GM12878 (cell line): ENCODE measurements around the gene SLC24A3. TPM values are rescaled to one million over a fixed set of nuclear protein-coding genes. Genes with fewer than 3 reads are reported as not detected.

Experiments used
- ATAC-seq: fragments of 200-7000 bp; cut with Tn5 transposase; 3 replicates; pipeline ENCODE4 v1.9.1; 2020; ENCODE audit warnings: mild to moderate bottlenecking, moderate library complexity
- BruUV-seq: library from RNA; stranded (reverse); fragments of 400-500 nt; replicated peaks from 2 replicates; lab custom pipeline; 2021; lab: Mats Ljungman, UMichigan
- CTCF ChIA-PET: fragments of 300-600 bp; sonication (Branson Sonifier 250); formaldehyde crosslinking; extraction: SDS; loops from one replicate; lab custom pipeline; 2021; ENCODE audit warnings: inconsistent platforms; lab: Yijun Ruan, JAX
- POLR2A ChIA-PET: fragments of 350-600 bp; formaldehyde crosslinking; extraction: SDS; loops from one replicate; lab custom pipeline; 2021; ENCODE audit warnings: inconsistent platforms; lab: Charles Lee
- RAD21 ChIA-PET: fragments of 300-600 bp; sonication (Branson Sonifier 250); formaldehyde crosslinking; loops from one replicate; lab custom pipeline; 2023; ENCODE audit warnings: antibody characterized with exemption; ENCODE audit not compliant: unreplicated experiment; lab: Charles Lee
- SMC1A ChIA-PET: fragments of 300-600 bp; sonication (Branson Sonifier 250); formaldehyde crosslinking; loops from one replicate; lab custom pipeline; 2023; ENCODE audit not compliant: unreplicated experiment, uncharacterized antibody; lab: Charles Lee
- DNase-seq: peaks from one replicate; pipeline ENCODE4 v3.0.0-alpha.2; 2011; ENCODE audit warnings: low read depth, low spot score
- FAIRE-seq: peaks from 3 replicates; lab custom pipeline; 2011; peaks lifted over from hg19 to GRCh38; lab: Jason Lieb, UNC
- H2AFZ ChIP-seq: 2 replicates; pipeline ENCODE4 v1.6.0; 2011; ENCODE audit warnings: low read depth, low read length, control low read depth; ENCODE audit not compliant: control insufficient read depth
- H3K27ac ChIP-seq: 2 replicates; pipeline ENCODE4 v1.5.1; 2011; ENCODE audit warnings: control low read depth; ENCODE audit not compliant: control insufficient read depth, insufficient read depth
- H3K27me3 ChIP-seq, 2 experiments: replicated peaks in 1 of 2; 2 replicates each; pipeline versions ENCODE4 v1.6.0 to v1.6.1; 2011; ENCODE audit warnings: low read length in 1 of 2; ENCODE audit not compliant: control insufficient read depth in 2 of 2, insufficient read depth in 2 of 2
- H3K36me3 ChIP-seq, 2 experiments: 2 replicates each; pipeline ENCODE4 v1.5.1; 2011; ENCODE audit warnings: low read length in 1 of 2; ENCODE audit not compliant: control insufficient read depth in 2 of 2, insufficient read depth in 2 of 2
- H3K4me1 ChIP-seq: 2 replicates; pipeline ENCODE4 v1.6.1; 2011; ENCODE audit warnings: mild to moderate bottlenecking, low read length, moderate library complexity, mixed read lengths; ENCODE audit not compliant: control insufficient read depth, insufficient read depth
- H3K4me2 ChIP-seq: 2 replicates; pipeline ENCODE4 v1.6.0; 2011; ENCODE audit warnings: control low read depth; ENCODE audit not compliant: control insufficient read depth, insufficient read depth
- H3K4me3 ChIP-seq: fragments of 200-600 bp; sonication (generic); 2 replicates; pipeline ENCODE4 v1.5.1; 2016
- H3K79me2 ChIP-seq: 2 replicates; pipeline ENCODE4 v1.6.0; 2011; ENCODE audit warnings: low read length; ENCODE audit not compliant: control insufficient read depth, insufficient read depth
- H3K9ac ChIP-seq: 2 replicates; pipeline ENCODE4 v1.8.0; 2011; ENCODE audit warnings: low read length, control low read depth, mixed read lengths; ENCODE audit not compliant: control insufficient read depth, insufficient read depth
- H3K9me3 ChIP-seq: replicated peaks from 3 replicates; pipeline ENCODE4 v1.5.1; 2011; ENCODE audit warnings: mild to moderate bottlenecking, low read length; ENCODE audit not compliant: control insufficient read depth, insufficient read depth
- H4K20me1 ChIP-seq: 2 replicates; pipeline ENCODE4 v1.6.0; 2011; ENCODE audit not compliant: control insufficient read depth, insufficient read depth
- MEF2A ChIP-seq: IDR thresholded peaks from 2 replicates; pipeline ENCODE4 v1.6.1; 2011; ENCODE audit warnings: low read depth, mild to moderate bottlenecking, low read length, moderate library complexity; ENCODE audit not compliant: insufficient read depth
- RCOR1 ChIP-seq: conservative IDR thresholded peaks from 2 replicates; pipeline ENCODE4 v1.6.1; 2012; ENCODE audit warnings: low read depth, low read length, improper control_type of control experiment
- STAT1 ChIP-seq: fragments of 450-650 bp; conservative IDR thresholded peaks from 2 replicates; pipeline ENCODE4 v1.6.1; 2014; ENCODE audit warnings: antibody characterized with exemption, mild to moderate bottlenecking
- STAT3 ChIP-seq: IDR thresholded peaks from 2 replicates; pipeline ENCODE4 v1.6.1; 2011; ENCODE audit warnings: low read depth, low read length, improper control_type of control experiment
- SUPT20H ChIP-seq: IDR thresholded peaks from 2 replicates; pipeline ENCODE4 v1.6.1; 2011; ENCODE audit warnings: low read depth, mild to moderate bottlenecking, low read length, moderate library complexity, borderline replicate concordance; ENCODE audit not compliant: control insufficient read depth
- SUZ12 ChIP-seq: fragments of 200-600 bp; sonication (generic); IDR thresholded peaks from one replicate; pipeline ENCODE4 v1.6.1; 2018; ENCODE audit warnings: antibody characterized with exemption, mild to moderate bottlenecking; ENCODE audit not compliant: unreplicated experiment
- TBL1XR1 ChIP-seq: IDR thresholded peaks from 2 replicates; pipeline ENCODE4 v1.6.1; 2012; ENCODE audit warnings: low read depth, low read length, improper control_type of control experiment
- YY1 ChIP-seq: IDR thresholded peaks from 2 replicates; pipeline ENCODE4 v1.6.1; 2011; ENCODE audit warnings: low read depth, mild to moderate bottlenecking, low read length
- WGBS: methylation state at CpG from one replicate; pipeline ENCODE4 v1.1.6; 2016; ENCODE audit warnings: low lambda C conversion rate; ENCODE audit not compliant: insufficient replicate concordance, insufficient coverage; ENCODE audit errors: missing lambda C conversion rate; 5-methylcytosine and 5-hydroxymethylcytosine counted together
- in situ Hi-C: fragments of 300-500 bp; cut with MboI; formaldehyde crosslinking; loops from 9 replicates; pipeline ENCODE4 v1.14.3; 2018; ENCODE audit warnings: mixed read lengths
- intact Hi-C: fragments of 100-400 bp; cut with micrococcal nuclease; formaldehyde crosslinking; loops from one replicate; pipeline ENCODE4 v1.14.2; 2022; ENCODE audit not compliant: unreplicated experiment
- polyA plus RNA-seq, 11 experiments: library from polyadenylated mRNA; depleted of rRNA in 4 of 11; unstranded in 6 of 11; stranded (reverse) in 5 of 11; fragments of >200 nt; fragmentation: Nextera tagmentation in 4 of 11; fragmentation: Illumina TruSeq in 1 of 11; extraction: Ambion mirVana in 4 of 11; extraction: Trizol in 1 of 11; gene quantifications; 1 replicate in 1 of 11; 2 replicates in 10 of 11; pipeline versions ENCODE4 v1.2.1 to v1.2.3, GENCODE V29; 2011 to 2016; ENCODE audit warnings: inconsistent platforms in 2 of 11, missing spikeins in 2 of 11, low read depth in 1 of 11
- total RNA-seq, 4 experiments: library from RNA; depleted of rRNA in 3 of 4; stranded (reverse); fragments of >200 nt in 3 of 4; fragmentation: Illumina TruSeq in 1 of 4; extraction: Trizol in 1 of 4; gene quantifications; 2 replicates each; pipeline versions ENCODE4 v1.2.1 to v1.2.3, GENCODE V29; 2013 to 2021
- TF ChIP-seq, protein P1 (sequence below): fragments of 450-650 bp; formaldehyde crosslinking; IDR thresholded peaks from 2 replicates; pipeline ENCODE4 v1.4.0; 2022; ENCODE audit warnings: mild to moderate bottlenecking, moderate library complexity
- TF ChIP-seq, protein P2 (sequence below): fragments of 450-650 bp; IDR thresholded peaks from 2 replicates; pipeline ENCODE4 v1.6.1; 2017; ENCODE audit warnings: mild to moderate bottlenecking, low read depth, inconsistent platforms; ENCODE audit not compliant: poor library complexity, severe bottlenecking
- TF ChIP-seq, protein P3 (sequence below): fragments of 450-650 bp; formaldehyde crosslinking; IDR thresholded peaks from 2 replicates; pipeline ENCODE4 v1.4.0; 2020; ENCODE audit warnings: mild to moderate bottlenecking, moderate library complexity
- TF ChIP-seq, protein P4 (sequence below): IDR thresholded peaks from 2 replicates; pipeline ENCODE4 v1.6.1; 2011; ENCODE audit warnings: borderline replicate concordance, low read depth, mild to moderate bottlenecking, moderate library complexity, mixed read lengths, low read length; ENCODE audit not compliant: insufficient read depth; ENCODE audit errors: extremely low read length

The SLC24A3 gene
- total and polyA plus RNA-seq, 10 of the 15 experiments (the other 5 are each of a cell fraction or from before 2014, with no cell fraction given): 0.04 TPM; not detected in 9

DNA sequence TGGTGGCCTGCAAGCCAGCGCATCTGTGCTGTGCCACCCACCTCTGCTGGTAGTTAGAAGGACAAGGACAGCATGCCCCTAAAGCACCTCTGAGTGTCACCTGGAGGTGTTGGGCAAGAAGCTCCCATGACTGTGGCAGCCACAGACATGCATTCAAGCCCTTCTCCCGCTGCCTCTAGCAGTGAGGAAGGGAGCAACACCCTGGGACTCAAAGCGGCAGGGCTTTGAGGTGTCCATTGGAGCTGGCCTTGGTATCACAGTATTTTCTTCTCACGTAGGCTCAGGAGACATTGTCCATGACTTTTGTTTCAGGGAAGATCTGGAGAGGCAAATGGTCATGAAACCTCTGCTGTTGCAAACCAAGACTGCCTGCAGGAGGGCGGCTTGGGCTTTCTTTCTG, 404.8 kb downstream of the SLC24A3 start (continued):
- TF ChIP-seq, protein P1, sequence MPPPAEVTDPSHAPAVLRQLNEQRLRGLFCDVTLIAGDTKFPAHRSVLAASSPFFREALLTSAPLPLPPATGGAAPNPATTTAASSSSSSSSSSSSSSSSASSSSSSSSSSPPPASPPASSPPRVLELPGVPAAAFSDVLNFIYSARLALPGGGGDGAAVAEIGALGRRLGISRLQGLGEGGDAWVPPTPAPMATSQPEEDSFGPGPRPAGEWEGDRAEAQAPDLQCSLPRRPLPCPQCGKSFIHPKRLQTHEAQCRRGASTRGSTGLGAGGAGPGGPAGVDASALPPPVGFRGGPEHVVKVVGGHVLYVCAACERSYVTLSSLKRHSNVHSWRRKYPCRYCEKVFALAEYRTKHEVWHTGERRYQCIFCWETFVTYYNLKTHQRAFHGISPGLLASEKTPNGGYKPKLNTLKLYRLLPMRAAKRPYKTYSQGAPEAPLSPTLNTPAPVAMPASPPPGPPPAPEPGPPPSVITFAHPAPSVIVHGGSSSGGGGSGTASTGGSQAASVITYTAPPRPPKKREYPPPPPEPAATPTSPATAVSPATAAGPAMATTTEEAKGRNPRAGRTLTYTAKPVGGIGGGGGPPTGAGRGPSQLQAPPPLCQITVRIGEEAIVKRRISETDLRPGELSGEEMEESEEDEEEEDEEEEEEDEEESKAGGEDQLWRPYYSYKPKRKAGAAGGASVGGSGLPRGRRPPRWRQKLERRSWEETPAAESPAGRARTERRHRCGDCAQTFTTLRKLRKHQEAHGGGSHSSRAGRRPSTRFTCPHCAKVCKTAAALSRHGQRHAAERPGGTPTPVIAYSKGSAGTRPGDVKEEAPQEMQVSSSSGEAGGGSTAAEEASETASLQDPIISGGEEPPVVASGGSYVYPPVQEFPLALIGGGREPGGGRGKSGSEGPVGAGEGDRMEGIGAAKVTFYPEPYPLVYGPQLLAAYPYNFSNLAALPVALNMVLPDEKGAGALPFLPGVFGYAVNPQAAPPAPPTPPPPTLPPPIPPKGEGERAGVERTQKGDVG (CRISPR knock-in tag): no peak
- no peak for TF ChIP-seq SUPT20H
- no peak for TF ChIP-seq TBL1XR1
- TF ChIP-seq, protein P2, sequence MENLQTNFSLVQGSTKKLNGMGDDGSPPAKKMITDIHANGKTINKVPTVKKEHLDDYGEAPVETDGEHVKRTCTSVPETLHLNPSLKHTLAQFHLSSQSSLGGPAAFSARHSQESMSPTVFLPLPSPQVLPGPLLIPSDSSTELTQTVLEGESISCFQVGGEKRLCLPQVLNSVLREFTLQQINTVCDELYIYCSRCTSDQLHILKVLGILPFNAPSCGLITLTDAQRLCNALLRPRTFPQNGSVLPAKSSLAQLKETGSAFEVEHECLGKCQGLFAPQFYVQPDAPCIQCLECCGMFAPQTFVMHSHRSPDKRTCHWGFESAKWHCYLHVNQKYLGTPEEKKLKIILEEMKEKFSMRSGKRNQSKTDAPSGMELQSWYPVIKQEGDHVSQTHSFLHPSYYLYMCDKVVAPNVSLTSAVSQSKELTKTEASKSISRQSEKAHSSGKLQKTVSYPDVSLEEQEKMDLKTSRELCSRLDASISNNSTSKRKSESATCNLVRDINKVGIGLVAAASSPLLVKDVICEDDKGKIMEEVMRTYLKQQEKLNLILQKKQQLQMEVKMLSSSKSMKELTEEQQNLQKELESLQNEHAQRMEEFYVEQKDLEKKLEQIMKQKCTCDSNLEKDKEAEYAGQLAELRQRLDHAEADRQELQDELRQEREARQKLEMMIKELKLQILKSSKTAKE: no peak
- TF ChIP-seq SUZ12: no peak
- TF ChIP-seq YY1: no peak

DNA sequence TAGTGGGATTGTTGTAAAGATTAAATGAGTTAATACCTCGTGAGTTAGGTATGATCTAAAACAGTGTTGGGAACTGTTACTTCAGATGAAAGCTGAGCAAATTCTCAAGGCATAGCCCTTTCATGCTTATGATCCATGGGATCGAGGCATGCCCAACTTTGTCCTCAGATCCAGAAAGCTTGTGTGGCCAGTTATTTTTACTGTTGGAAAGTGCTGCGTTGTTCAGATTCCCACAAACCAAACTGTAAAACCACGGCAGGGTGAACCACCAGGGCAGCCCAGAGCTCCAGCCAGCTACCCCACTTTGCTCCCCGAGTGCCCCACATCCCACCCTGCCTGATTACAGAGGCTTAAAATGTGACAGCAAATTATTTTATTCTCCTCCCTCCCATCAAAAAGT, 406.3 kb downstream of the SLC24A3 start:
- SMC1A ChIA-PET: interaction anchor here (0.9 to 1.6 kb wide), 4 partner anchors 10 to 44 kb away, joined by 3 to 7 read pairs (median 4); no protein-coding TSS in a partner anchor
- intact Hi-C loops (no loop called here), in situ Hi-C loops (no loop called here)
- Histone ChIP-seq H3K27ac (no peak overlapping the region), H3K27me3 (no peaks in the 10 kb centered on the region; a peak in 1 of 4 replicates), H3K36me3 (no peaks in the 10 kb centered on the region), H3K9me3 (no peaks in the 10 kb centered on the region), H4K20me1 (no peaks in the 10 kb centered on the region), H2AFZ (no peak overlapping the region), H3K9ac (no peak overlapping the region), H3K4me1 (no peaks in the 10 kb centered on the region), H3K79me2 (no peaks in the 10 kb centered on the region), H3K4me3 (no peak overlapping the region), H3K4me2 (no peak overlapping the region)
- BruUV-seq: no TSS peak
- DNase-seq (no peak), FAIRE-seq (no peak), ATAC-seq (no peak)
- POLR2A ChIA-PET: no interaction called here
- RAD21 ChIA-PET: no interaction called here
- TF ChIP-seq, protein P3, sequence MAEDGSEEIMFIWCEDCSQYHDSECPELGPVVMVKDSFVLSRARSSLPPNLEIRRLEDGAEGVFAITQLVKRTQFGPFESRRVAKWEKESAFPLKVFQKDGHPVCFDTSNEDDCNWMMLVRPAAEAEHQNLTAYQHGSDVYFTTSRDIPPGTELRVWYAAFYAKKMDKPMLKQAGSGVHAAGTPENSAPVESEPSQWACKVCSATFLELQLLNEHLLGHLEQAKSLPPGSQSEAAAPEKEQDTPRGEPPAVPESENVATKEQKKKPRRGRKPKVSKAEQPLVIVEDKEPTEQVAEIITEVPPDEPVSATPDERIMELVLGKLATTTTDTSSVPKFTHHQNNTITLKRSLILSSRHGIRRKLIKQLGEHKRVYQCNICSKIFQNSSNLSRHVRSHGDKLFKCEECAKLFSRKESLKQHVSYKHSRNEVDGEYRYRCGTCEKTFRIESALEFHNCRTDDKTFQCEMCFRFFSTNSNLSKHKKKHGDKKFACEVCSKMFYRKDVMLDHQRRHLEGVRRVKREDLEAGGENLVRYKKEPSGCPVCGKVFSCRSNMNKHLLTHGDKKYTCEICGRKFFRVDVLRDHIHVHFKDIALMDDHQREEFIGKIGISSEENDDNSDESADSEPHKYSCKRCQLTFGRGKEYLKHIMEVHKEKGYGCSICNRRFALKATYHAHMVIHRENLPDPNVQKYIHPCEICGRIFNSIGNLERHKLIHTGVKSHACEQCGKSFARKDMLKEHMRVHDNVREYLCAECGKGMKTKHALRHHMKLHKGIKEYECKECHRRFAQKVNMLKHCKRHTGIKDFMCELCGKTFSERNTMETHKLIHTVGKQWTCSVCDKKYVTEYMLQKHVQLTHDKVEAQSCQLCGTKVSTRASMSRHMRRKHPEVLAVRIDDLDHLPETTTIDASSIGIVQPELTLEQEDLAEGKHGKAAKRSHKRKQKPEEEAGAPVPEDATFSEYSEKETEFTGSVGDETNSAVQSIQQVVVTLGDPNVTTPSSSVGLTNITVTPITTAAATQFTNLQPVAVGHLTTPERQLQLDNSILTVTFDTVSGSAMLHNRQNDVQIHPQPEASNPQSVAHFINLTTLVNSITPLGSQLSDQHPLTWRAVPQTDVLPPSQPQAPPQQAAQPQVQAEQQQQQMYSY: no peak
- TF ChIP-seq MEF2A (no peak), RCOR1 (no peak), STAT1 (no peak), STAT3 (no peak)
- TF ChIP-seq, protein P4, sequence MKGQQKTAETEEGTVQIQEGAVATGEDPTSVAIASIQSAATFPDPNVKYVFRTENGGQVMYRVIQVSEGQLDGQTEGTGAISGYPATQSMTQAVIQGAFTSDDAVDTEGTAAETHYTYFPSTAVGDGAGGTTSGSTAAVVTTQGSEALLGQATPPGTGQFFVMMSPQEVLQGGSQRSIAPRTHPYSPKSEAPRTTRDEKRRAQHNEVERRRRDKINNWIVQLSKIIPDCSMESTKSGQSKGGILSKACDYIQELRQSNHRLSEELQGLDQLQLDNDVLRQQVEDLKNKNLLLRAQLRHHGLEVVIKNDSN: no peak
- CTCF ChIA-PET: interaction anchor here (1.0 to 2.8 kb wide), 3 partner anchors 10 to 34 kb away, joined by 3 to 27 read pairs (median 4); no protein-coding TSS in a partner anchor
- WGBS: 23% methylated on average over 5 of the region's 5 CpGs
